Heart right ventricle (tissue), 16 donors: Measurements from ENCODE around the gene HOXC13. TPM values are rescaled to one million over a fixed set of nuclear protein-coding genes. Genes with fewer than 3 reads are reported as not detected.

Experiments
- ATAC-seq, 8 donors: fragments of 200-7000 bp; cut with Tn5 transposase; one replicate each; pipeline ENCODE4 v1.9.1; 2020; ENCODE audit warnings: mild to moderate bottlenecking in 8 of 8, moderate library complexity in 8 of 8, moderate number of reproducible peaks in 1 of 8
- DNase-seq, 2 donors: peaks; one replicate each; pipeline ENCODE4 v3.0.0-alpha.2; 2020
- H3K27ac ChIP-seq, 10 donors: fragments of 200-600 bp; sonication (generic) in 2 of 10; one replicate each; pipeline versions ENCODE4 v1.5.0 to v1.8.0; 2020 to 2022; ENCODE audit warnings: mild to moderate bottlenecking in 3 of 10
- H3K27me3 ChIP-seq, 7 donors: fragments of 200-600 bp; one replicate each; pipeline ENCODE4 v1.8.0; 2021 to 2022; ENCODE audit warnings: mild to moderate bottlenecking in 2 of 7
- H3K36me3 ChIP-seq, 9 donors: fragments of 200-600 bp; sonication (generic) in 1 of 9; one replicate each; pipeline versions ENCODE4 v1.5.0 to v1.8.0; 2020 to 2022; ENCODE audit warnings: mild to moderate bottlenecking in 2 of 9
- H3K4me1 ChIP-seq, 9 donors: fragments of 200-600 bp; sonication (generic) in 1 of 9; one replicate each; pipeline versions ENCODE4 v1.5.0 to v1.8.0; 2020 to 2022; ENCODE audit warnings: mild to moderate bottlenecking in 4 of 9
- H3K4me3 ChIP-seq, 10 donors: fragments of 200-600 bp; sonication (generic) in 2 of 10; one replicate each; pipeline versions ENCODE4 v1.5.0 to v1.8.0; 2020 to 2022; ENCODE audit warnings: mild to moderate bottlenecking in 7 of 10, moderate library complexity in 2 of 10
- H3K9me3 ChIP-seq, 11 donors: fragments of 200-600 bp in 10 of 11; sonication (generic) in 2 of 11; one replicate each; pipeline versions ENCODE4 v1.5.0 to v1.8.0; 2013 to 2022; ENCODE audit warnings: mild to moderate bottlenecking in 2 of 11, control low read depth in 1 of 11, moderate library complexity in 1 of 11
- CTCF ChIP-seq, 9 donors: fragments of 200-600 bp; sonication (generic) in 2 of 9; IDR thresholded peaks; one replicate each; pipeline versions ENCODE4 v1.5.0 to v1.8.0; 2021 to 2022; ENCODE audit warnings: antibody characterized with exemption in 9 of 9, mild to moderate bottlenecking in 5 of 9, moderate library complexity in 1 of 9
- WGBS, 2 donors: extraction: QIAGEN DNeasy Blood & Tissue Kit; methylation state at CpG; one replicate each; pipeline ENCODE4 v1.1.7; 2013; ENCODE audit warnings: inconsistent platforms in 1 of 2; 5-methylcytosine and 5-hydroxymethylcytosine counted together
- intact Hi-C, 10 donors: fragments of 100-400 bp; cut with DNase I; formaldehyde crosslinking; loops; one replicate each; pipeline versions ENCODE4 v1.11.1 to v1.14.2; 2022
- polyA plus RNA-seq, 2 donors: library from polyadenylated mRNA; stranded (reverse); fragments of 200-250 nt; gene quantifications; one replicate each; pipeline ENCODE4 v1.2.3, GENCODE V29; 2013
- total RNA-seq, 10 donors: library from RNA; stranded (reverse); fragmentation: NEBNext Ultra II Directional in 3 of 10; extraction: Animal tissue kit (Norgen Biotek cat#: 25700) in 3 of 10; gene quantifications; one replicate each; pipeline versions ENCODE4 v1.2.1 to v1.2.4, GENCODE V29; 2021 to 2023
- donor health status: Arrhythmogenic right ventricular cardiomyopathy.
- donor health status: ischemic (EF 13 %, LVEDD 7.1; RV severe dilation, severe dysfunction).
- donor health status: healthy with polysubstance abuse.
- donor health status: DM: no; HTN: yes; CAD: no.
- donor health status: DM: no; HTN: no; CAD: no.
- donor health status: ischemic (EF 25% LVEDD 6.9; RV normal size, moderate dysfunction).
- donor health status: ischemic (EF 25% LVEDD 5.7; RV mildly dilated, moderate dysfunction).
- donor health status: healthy.
- donor health status: DM: yes; HTN: yes; CAD: no.
- donor health status: Ischemic cardiomyopathy.
- donor health status: ischemic (EF 35%, LVEDD 5.7; RV mildly dilated, moderate dysfunction).
- donor health status: nonischemic (EF 11% LVEDD 7.7; RV severe dilation, severe dysfunction).
- donor health status: DM: yes; HTN: yes; CAD: no.
- donor health status: PGD.
- donor health status: ischemic (EF 29% LVEDD 5.4; RV normal size, mild dysfunction).
- donor health status: nonischemic (EF 23%, LVEDD 6.1; RV moderate dilation, normal function).

The HOXC13 gene
- total and polyA plus RNA-seq, 12 donors = not detected

GRCh38 chr12:53959314-53959713 lies 20.7 kb downstream of the HOXC13 start:
- intact Hi-C loops = no loop called here
- no peak overlapping the region for H3K27ac ChIP-seq
- H3K4me3 ChIP-seq = no peak overlapping the region
- H3K27me3 ChIP-seq = peaks cover 70 to 100% (median 100%) of the 10 kb centered on the region in 7 donors
- WGBS, 2 donors = 4 to 18% methylated on average over 4 of the region's 4 CpGs
- no peaks in the 10 kb centered on the region for H3K9me3 ChIP-seq
- no peak for DNase-seq
- peaks cover 0 to 11% (median 3%) of the 10 kb centered on the region in 9 donors for H3K4me1 ChIP-seq
- ATAC-seq = no peak
- no peaks in the 10 kb centered on the region for H3K36me3 ChIP-seq
- no peak for TF ChIP-seq CTCF (IDR thresholded peaks at IDR 0.05)

- peaks cover 0 to 11% (median 3%) of the 10 kb centered on the region in 9 donors for H3K4me1 ChIP-seq
- H3K36me3 ChIP-seq = no peaks in the 10 kb centered on the region
- ATAC-seq = no peak
- no peak overlapping the region for H3K27ac ChIP-seq
- no peak overlapping the region for H3K4me3 ChIP-seq
- DNase-seq = no peak
- intact Hi-C loops = no loop called here
- H3K9me3 ChIP-seq = no peaks in the 10 kb centered on the region
- H3K27me3 ChIP-seq = peaks cover 66 to 100% (median 100%) of the 10 kb centered on the region in 7 donors
- no peak for TF ChIP-seq CTCF (IDR thresholded peaks at IDR 0.05)
- 8% methylated on average over 39 of the region's 39 CpGs for WGBS, 2 donors
Measured at GRCh38 chr12:53960187-53961024, 21.8 kb downstream of the HOXC13 start.

- Histone ChIP-seq H3K9me3 (no peaks in the 10 kb centered on the region), H3K27me3 (peaks cover 64 to 100% (median 100%) of the 10 kb centered on the region in 7 donors), H3K4me1 (peaks cover 0 to 16% (median 3%) of the 10 kb centered on the region in 9 donors), H3K27ac (no peak overlapping the region), H3K4me3 (peak overlapping the region in 1 of 10 donors; percentile 12), H3K36me3 (no peaks in the 10 kb centered on the region)
- WGBS, 2 donors = 1 to 2% methylated on average over 72 of the region's 72 CpGs
- ATAC-seq = no peak
- no peak for TF ChIP-seq CTCF (IDR thresholded peaks at IDR 0.05)
- intact Hi-C loops = no loop called here
- DNase-seq = no peak
Measured at GRCh38 chr12:53961025-53961761, 22.6 kb downstream of the HOXC13 start.

GRCh38 chr12:53963005-53963404 lies 24.4 kb downstream of the HOXC13 start:
- WGBS, 2 donors = 23 to 24% methylated on average over 7 of the region's 7 CpGs
- ATAC-seq = no peak
- no peaks in the 10 kb centered on the region for H3K36me3 ChIP-seq
- intact Hi-C loops = no loop called here
- TF ChIP-seq CTCF (IDR thresholded peaks at IDR 0.05) = no peak
- H3K4me1 ChIP-seq = peaks cover 0 to 22% (median 4%) of the 10 kb centered on the region in 9 donors
- H3K9me3 ChIP-seq = no peaks in the 10 kb centered on the region
- peaks cover 55 to 100% (median 100%) of the 10 kb centered on the region in 7 donors for H3K27me3 ChIP-seq
- no peak overlapping the region for H3K4me3 ChIP-seq
- DNase-seq = no peak
- no peak overlapping the region for H3K27ac ChIP-seq
